ENCODE measurements around the gene TAS1R3. TPM values are rescaled to one million over a fixed set of nuclear protein-coding genes. Genes with fewer than 3 reads are reported as not detected.

The TAS1R3 gene
- polyA plus RNA-seq, 1 donor from 2014 or later: 1.0 TPM

DNA sequence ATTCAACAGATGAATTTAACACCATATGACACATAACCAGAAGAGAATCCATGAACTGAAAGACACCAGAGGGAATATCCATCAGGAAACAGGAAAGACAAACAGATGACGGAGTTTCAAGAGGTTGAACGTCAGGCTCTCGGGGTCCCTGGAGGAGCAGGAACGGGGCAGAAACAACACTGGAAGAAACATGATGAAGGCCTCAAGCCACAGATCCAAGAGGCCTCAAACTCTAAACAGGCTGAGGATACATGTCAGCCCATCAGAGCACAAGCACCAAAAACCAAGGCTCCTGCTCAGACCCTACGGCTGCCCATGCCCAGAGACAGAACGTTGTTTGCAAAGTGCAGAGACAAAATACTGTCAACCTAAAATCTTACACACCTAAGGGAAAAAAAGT is 13.7 kb upstream of the TAS1R3 start:
- Histone ChIP-seq H2AFZ (ENCODE audit: low read depth, low read length) (no peak overlapping the region), H3K9ac (ENCODE audit: low read length) (no peak overlapping the region), H3K36me3 (ENCODE audit: insufficient read depth, low read length) (no peaks in the 10 kb centered on the region), H3K4me3 (ENCODE audit: low read length) (no peak overlapping the region), H3K9me2 (ENCODE audit: insufficient read depth, low read length) (no peaks in the 10 kb centered on the region), H3K27me3 (ENCODE audit: insufficient read depth, low read depth, low read length) (no peaks in the 10 kb centered on the region), H3K4me2 (ENCODE audit: low read length) (no peak overlapping the region), H3K27ac (ENCODE audit: low read length) (no peak overlapping the region), H4K20me1 (ENCODE audit: insufficient read depth) (peaks cover 16% of the 10 kb centered on the region), H3K79me2 (replicated peaks; ENCODE audit: insufficient read depth, low read length) (peaks cover 7% of the 10 kb centered on the region), H3F3A (ENCODE audit: insufficient read depth, low read length, poor library complexity, severe bottlenecking) (no peaks in the 10 kb centered on the region), H3K9me3 (ENCODE audit: low read length) (no peaks in the 10 kb centered on the region)
- TF ChIP-seq SMC3 (conservative IDR thresholded peaks at IDR 0.05; ENCODE audit: poor library complexity) (no peak), POLR2AphosphoS5 (IDR thresholded peaks at IDR 0.05) (no peak), EP300 (conservative IDR thresholded peaks at IDR 0.05; ENCODE audit: poor library complexity, severe bottlenecking) (no peak), RAD21 (conservative IDR thresholded peaks at IDR 0.05) (no peak), REST (IDR thresholded peaks at IDR 0.05; ENCODE audit: borderline replicate concordance) (no peak), TAF1 (IDR thresholded peaks at IDR 0.05; ENCODE audit: low read depth) (no peak), MXI1 (conservative IDR thresholded peaks at IDR 0.05; ENCODE audit: poor library complexity, severe bottlenecking) (no peak), CTCF (IDR thresholded peaks at IDR 0.05; ENCODE audit: poor library complexity, severe bottlenecking) (no peak), EZH2 (IDR thresholded peaks at IDR 0.05; ENCODE audit: borderline replicate concordance, insufficient read depth, low read length, poor library complexity, severe bottlenecking) (no peak)

GRCh38 chr1:1318131-1318652 is 12.9 kb upstream of the TAS1R3 start:
- Histone ChIP-seq H4K20me1 (ENCODE audit: insufficient read depth) (peaks cover 16% of the 10 kb centered on the region), H3K36me3 (ENCODE audit: insufficient read depth, low read length) (no peaks in the 10 kb centered on the region), H3F3A (ENCODE audit: insufficient read depth, low read length, poor library complexity, severe bottlenecking) (no peaks in the 10 kb centered on the region), H3K4me3 (ENCODE audit: low read length) (no peak overlapping the region), H3K9ac (ENCODE audit: low read length) (no peak overlapping the region), H3K79me2 (replicated peaks; ENCODE audit: insufficient read depth, low read length) (peaks cover 13% of the 10 kb centered on the region), H3K27ac (ENCODE audit: low read length) (no peak overlapping the region), H3K27me3 (ENCODE audit: insufficient read depth, low read depth, low read length) (no peaks in the 10 kb centered on the region), H3K9me3 (ENCODE audit: low read length) (no peaks in the 10 kb centered on the region), H2AFZ (ENCODE audit: low read depth, low read length) (no peak overlapping the region), H3K4me2 (ENCODE audit: low read length) (no peak overlapping the region), H3K9me2 (ENCODE audit: insufficient read depth, low read length) (no peaks in the 10 kb centered on the region)
- TF ChIP-seq POLR2AphosphoS5 (IDR thresholded peaks at IDR 0.05): no peak
- no peak for TF ChIP-seq MXI1 (conservative IDR thresholded peaks at IDR 0.05; ENCODE audit: poor library complexity, severe bottlenecking)
- no peak for TF ChIP-seq CTCF (IDR thresholded peaks at IDR 0.05; ENCODE audit: poor library complexity, severe bottlenecking)
- no peak for TF ChIP-seq EZH2 (IDR thresholded peaks at IDR 0.05; ENCODE audit: borderline replicate concordance, insufficient read depth, low read length, poor library complexity, severe bottlenecking)
- no peak for TF ChIP-seq RAD21 (conservative IDR thresholded peaks at IDR 0.05)
- TF ChIP-seq SMC3 (conservative IDR thresholded peaks at IDR 0.05; ENCODE audit: poor library complexity): no peak
- TF ChIP-seq EP300 (conservative IDR thresholded peaks at IDR 0.05; ENCODE audit: poor library complexity, severe bottlenecking): no peak
- TF ChIP-seq REST (IDR thresholded peaks at IDR 0.05; ENCODE audit: borderline replicate concordance): no peak
- no peak for TF ChIP-seq TAF1 (IDR thresholded peaks at IDR 0.05; ENCODE audit: low read depth)

Data from neural cell (in vitro differentiated cells).